Measurements from ENCODE around the gene LHFPL6. TPM values are rescaled to one million over a fixed set of nuclear protein-coding genes. Genes with fewer than 3 reads are reported as not detected.

The LHFPL6 gene
- total RNA-seq, 1 donor from 2014 or later, result 24.1 TPM

DNA sequence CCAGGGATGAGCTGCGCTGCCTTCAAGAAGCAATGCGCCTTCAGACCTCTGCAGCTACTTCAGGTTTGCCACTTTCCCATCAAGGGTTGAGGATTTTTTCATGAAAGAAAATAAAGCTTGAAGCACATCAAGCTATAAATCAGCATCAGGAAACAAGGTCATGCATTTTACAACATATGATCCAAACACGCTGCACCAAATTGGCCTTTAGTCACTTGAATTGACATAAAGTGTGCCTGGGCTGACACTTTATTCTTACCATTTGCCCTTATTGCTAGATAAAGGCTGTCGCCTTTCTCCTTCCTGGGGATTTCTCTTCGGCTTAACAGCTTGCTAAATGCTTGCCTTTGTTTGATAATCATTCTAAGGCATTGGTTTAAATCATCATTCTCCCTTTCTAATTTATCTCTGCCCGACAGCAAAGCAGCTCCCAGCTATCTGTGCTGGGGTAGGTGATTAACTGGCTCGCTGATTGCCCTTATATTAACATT, 87.7 kb downstream of the LHFPL6 start:
- DNase-seq (ENCODE audit: low read depth, low spot score), result no peak

DNA sequence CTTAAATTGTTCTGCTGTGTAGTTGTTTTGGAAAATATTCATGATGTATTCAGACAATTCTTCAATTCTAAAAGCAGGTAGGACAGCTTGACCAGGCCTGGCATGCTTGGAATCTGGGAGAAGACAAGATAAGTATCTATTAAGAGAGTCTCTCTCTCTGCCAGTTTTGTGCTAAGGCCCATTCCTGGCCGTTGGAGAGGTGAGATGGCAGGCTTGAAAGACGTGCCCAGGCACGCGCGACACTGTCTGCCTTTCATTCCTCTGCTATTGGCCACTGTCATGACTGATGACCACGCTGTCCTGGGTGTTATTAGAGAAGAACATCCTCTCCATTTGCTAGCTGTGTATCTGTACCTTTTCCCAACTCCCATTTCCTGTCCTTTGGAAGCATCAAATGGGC, 90.3 kb downstream of the LHFPL6 start:
- DNase-seq (ENCODE audit: low read depth, low spot score), result no peak

DNA sequence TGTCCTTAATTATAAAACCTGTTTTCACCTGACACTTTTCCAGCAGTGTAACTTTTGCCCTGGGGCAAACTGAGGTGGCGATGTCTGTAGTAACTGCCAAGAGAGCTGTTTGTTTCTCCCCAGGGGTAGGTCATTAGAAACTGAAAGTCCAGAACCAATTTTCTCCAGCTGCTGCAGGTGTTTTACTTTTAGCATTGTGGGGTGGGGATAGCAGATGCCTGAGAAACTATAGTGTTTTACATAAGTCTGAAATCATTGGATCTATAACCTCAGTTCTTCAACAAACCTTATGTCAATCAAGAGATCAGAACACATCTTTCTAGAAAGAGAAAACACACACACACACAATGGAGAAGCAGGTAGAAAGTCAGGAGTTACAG, 92.7 kb downstream of the LHFPL6 start:
- DNase-seq (ENCODE audit: low read depth, low spot score), result no peak

DNA sequence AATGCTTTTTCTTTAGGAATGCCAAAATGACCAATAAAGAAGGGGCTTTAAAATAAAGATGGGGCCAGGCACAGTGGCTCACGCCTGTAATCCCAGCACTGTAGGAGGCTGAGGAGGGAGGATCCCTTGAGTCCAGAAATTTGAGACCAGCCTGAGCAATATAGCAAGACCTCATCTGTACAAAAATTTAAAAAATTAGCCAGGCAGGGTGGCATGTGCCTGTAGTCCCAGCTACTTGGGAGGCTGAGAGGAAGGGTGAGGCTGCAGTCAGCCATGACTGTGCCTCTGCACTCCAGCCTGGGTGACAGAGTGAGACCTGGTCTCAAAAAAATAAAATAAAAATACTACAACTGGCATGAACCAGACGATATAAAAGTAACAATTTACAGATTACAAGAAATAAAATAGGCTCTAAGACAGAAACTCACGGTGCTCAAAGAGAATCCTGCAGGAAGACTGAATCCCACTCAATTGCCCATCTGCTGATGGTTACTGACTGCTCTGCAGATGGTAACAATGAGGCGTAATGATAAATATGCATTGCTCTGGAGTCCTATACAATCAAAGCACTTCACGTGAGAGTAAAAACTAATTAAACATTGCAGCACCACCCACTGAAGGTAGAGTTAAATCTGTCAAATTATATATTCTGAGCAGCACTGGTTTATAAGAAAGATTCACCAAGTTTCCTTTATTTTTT, 93.2 kb downstream of the LHFPL6 start:
- no peak for DNase-seq (ENCODE audit: low read depth, low spot score)

DNA sequence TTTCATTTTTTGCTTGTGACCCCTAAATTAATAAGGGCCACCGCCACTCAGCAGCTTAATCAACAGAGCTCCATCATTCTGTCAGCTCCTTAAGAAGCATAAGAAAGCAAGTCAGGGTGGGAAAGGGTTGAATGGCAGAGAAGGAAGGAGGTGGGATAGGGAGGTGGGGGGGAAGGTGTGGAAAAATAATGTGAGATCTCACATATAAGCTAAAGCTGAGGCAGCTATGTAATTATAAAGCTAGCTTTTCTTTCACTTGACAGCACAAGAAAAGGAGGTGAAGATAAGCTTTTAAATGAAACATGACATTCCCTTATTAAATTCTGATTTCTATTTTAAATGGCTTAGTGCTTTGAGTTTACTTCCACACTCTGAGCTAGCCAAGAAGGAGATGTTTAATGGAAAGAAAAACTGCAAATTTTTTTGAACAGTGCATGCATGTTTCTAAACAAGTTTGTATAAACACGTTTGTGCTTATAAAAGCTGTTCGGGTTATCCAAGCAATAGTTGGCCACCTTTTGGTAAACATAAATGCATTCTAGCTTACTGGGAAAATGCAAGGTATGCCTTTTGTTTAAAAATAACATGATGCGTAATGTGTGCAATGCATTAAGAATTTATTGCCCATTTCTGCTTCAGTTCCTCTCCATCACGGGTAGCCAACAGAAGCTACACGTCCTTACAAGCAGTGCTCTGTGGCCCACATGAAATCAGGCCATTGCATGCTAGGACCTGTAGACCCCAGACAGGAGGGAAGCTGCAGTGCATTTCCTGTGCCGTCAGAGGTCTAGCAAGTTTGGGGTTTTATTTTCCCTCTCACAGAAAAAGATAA, 96.2 kb downstream of the LHFPL6 start:
- DNase-seq (ENCODE audit: low read depth, low spot score), result no peak

DNA sequence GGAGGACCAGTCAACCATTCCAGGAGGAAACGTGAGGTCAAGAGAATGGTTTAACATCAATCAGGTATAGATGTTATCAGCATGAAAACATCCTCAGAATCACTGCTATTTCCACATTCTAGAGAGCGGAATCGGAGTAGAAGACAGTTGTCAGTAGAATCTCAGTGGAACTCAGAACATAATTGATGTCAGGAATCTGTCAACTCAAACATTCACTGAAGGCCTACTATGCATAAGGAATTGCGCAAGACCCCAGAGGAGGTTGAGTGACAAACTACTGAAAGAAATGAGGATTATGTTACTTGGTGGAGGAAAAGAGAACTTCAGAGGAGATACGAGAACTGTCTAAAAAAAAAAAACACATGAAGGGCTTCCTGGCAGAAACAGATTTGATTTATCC, 97.8 kb downstream of the LHFPL6 start:
- DNase-seq (ENCODE audit: low read depth, low spot score), result no peak

DNA sequence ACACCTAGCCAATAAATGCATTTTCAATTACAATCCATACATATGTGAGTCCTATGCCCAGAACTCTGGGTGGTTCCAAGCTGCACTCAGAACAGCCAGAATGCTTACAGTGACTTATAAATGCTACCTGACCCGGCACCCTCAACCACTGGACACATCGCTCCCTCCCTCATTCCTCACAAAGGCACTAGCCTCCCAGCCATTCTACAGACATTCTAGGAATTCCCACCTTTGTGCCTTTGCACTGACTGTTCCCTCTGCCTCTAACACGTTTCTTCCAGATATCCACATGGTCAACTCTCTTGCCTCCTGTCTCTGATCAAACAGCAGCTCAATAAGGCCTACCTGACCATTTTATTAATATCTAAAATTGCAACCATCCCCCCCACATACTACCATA, 99.9 kb downstream of the LHFPL6 start:
- DNase-seq (ENCODE audit: low read depth, low spot score), result no peak

DNA sequence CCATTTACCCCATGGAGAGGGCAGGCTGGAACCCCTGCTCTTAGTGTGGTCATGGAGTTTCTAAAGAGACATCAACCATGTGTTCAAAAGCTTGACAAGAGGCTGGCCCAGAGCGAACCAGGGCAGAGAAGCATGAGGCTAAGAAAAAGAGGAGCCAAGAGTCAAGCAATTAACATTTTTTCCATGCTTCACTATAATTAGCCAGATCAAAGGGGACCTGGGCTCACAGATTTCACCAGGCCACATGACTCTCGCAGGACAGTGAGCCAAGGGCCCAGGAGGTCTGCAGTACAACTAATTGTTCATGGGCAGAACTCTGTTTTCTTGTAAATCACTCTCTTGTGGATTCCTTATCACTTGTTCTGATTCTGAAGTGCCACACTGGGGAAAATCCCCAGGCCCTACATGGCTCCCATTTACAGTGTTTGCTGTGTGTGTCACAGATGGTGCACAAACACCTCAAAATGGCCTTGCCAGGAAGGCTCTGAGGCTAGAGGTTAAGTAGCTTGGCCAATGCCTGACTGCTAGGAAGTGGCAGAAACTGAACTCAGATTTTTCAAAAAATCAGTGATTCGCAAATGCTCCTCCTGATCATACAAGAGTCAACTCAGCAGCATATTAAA, 101.2 kb downstream of the LHFPL6 start:
- no peak for DNase-seq (ENCODE audit: low read depth, low spot score)

DNA sequence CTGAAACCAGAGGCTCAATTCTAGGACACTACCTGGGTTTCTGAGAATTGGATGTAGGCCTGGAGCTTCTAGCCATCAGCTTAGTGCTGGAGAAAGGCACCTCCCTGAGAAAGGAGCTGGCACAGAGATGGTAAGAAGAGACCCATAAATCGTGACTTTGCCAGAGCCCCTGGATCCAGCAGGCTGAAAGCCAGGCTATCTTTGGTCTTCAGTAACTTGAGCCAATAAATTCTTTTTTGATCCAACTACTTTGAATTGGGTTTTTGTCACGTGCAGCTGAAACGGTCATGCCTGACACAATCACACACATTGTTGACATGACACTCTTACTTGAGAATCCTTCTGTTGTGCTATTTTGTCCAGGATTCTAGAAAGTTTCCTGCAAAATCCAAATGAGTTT, 103.4 kb downstream of the LHFPL6 start:
- DNase-seq (ENCODE audit: low read depth, low spot score), result no peak

DNA sequence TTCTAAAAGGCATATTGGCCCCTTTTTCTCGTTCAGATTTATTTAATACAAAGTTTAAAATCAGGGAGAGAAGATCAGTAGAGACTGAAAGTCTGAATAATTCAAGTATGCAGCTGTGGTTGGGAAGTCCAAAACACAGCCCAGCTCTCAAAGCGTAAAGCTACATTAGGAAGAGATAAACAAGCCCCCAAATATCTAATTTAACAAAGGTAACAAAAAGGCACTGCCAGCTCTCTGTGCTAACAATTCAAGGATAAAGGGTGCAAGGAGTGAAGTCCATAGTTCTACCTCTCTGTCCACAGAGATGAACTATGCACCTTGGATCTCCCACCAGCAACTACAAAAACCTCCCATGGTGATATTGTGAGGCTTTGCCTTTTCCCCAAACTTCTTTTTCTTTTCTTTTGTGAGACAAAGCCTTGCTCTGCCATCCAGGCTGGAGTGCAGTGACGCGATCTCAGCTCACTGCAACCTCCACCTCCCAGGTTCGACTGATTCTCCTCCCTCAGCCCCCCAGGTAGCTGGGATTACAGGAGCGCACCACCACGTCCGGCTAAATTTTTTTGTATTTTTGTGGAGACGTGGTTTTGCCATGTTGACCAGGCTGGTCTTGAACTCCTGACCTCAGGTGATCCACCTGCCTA, 104.4 kb downstream of the LHFPL6 start:
- no peak for DNase-seq (ENCODE audit: low read depth, low spot score)

DNA sequence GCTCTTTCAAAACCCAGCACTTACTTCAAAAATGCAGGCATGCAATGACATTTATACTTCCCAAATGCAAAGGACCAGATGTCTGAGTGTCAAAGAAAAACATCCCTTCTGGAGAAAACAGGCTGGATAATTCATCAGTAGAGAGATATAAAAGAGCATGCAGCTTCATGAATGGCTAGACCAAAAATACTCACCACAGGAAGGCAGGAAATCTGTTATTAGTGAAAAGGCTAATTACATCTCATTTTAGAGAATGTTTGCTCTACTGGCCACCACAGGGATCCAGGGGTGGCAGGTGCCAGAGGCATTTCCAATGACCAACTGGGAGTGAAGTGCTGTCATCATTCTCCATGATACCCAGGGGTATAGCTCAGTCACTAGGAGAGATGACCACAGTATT, 106.5 kb downstream of the LHFPL6 start:
- no peak for DNase-seq (ENCODE audit: low read depth, low spot score)

DNA sequence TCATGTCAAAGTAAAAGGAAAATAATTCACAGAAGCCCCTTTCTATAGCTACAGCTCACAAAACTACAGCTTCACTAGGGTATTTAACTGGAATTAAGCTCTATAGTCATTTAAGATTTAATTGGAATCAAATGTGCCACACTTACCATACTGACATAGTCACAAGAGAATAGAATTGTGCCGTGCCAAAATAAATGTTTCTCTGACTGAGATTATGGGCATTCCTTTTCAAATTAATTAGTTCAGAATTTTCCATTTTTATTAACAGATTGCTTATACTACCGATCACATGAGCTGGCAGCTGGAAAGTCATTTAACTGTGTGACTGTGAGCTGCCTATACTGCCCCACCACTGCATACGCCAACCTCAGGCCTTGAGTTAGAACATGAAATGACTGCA, 108.4 kb downstream of the LHFPL6 start:
- DNase-seq (ENCODE audit: low read depth, low spot score), result no peak

DNA sequence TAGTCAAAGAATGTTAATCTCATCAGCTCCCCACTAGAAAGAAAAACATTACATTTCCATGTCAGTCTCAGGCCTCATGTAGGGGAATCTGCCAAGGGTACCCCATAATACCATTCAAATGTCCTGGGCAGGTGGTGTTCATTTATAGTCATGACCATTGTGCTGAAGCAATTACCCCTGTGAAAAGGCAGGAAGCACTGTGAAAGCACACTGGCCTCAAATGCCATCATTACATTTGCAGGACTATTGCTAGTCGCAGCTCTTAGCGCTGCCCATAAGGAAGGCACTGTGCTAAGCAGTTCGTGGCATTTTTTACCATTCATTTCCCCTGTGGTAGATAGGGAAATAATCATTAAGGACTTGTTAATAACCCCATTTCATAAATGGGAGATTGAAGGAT, 109.0 kb downstream of the LHFPL6 start:
- DNase-seq (ENCODE audit: low read depth, low spot score), result no peak

DNA sequence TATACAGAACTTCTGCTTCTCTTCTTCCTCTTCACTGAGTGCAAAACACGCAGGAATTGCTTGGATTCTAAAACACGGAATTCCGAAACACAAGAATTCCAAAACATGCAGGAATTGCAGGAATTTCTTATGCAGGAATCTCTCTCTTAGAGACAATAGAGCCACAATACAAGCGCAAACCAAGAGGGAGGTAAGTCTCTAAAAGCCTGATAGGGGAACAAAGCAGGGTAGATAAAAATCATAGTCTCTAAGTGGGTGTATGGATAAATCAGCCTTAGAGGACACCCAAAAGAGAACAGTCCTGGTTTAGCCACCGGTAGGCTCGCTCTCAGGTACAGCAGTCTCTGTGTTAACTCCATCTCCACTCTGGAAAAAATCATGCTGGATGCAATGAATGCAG, 112.9 kb downstream of the LHFPL6 start:
- DNase-seq (ENCODE audit: low read depth, low spot score), result no peak

DNA sequence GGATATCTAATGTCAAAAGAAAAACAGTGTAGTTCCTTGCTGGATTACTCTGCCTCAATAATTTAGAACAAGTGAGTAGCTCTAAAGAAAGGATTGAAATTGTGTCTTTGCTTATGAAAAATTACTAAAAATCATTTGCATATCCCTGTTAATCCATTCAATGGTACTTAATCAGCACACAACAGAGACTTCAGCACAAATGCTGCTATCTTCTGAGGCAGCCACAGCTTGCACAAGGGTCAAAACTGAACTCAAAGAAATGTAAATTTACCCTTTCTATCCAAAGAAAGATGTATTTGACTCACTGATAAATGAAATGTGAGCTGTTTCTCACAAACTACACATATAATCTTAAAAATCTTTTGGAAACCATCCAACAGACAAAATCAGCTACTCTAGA, 116.2 kb downstream of the LHFPL6 start:
- DNase-seq (ENCODE audit: low read depth, low spot score), result no peak

DNA sequence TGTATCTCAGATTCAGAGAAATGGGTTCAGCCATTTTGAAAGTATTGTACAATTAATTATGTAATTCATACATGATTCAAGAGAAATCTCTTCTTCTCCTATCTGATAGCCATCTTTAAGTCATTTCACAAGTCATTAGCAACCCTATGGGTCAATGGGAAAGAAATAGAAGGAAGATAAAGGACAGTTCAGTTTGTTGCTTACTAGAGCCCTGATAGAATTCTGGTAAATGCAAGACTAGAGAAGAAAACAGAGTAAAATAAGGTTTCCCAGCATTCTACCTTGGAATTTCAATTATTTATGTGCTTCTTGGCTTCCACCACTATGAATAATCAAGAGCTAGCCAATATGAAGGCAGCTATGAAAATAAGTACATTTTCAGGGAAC, 117.7 kb downstream of the LHFPL6 start:
- no peak for DNase-seq (ENCODE audit: low read depth, low spot score)

DNA sequence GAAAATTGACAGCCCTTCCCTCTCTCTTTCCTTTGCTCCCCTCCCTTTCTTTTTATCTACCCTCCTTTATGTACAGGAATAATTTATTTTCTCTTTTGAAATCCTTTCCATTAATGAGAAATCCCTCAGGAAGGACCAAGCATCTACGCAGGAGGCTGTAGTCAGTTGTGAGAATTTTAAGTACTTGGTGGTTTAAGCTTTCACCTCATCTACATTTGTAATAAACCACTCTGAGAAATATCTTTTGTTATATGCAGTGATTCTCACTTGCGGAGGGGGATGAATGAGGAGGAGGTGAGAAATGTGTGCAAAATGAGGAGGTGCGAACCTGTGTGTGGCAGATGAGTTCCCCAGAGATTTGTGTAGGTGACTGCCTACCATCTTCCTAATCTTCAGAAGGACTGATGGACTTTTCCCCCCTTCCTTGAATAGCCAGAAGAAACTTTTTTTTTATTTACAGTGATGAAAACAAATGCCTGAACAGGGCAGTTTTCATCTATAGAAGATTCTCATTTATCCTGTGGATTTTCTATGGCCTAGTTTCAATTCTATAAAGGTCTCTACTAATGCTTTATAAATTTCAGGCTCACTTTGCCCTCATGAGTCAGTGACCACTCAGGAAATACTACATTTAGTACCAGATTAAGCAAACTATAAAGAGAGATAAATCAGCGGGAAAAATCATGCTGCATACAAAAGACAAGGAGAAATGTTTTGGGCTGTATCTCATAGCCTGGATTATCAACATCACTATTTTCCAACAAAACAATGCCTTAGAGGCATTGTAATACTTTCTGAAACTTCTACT, 118.3 kb downstream of the LHFPL6 start:
- no peak for DNase-seq (ENCODE audit: low read depth, low spot score)

DNA sequence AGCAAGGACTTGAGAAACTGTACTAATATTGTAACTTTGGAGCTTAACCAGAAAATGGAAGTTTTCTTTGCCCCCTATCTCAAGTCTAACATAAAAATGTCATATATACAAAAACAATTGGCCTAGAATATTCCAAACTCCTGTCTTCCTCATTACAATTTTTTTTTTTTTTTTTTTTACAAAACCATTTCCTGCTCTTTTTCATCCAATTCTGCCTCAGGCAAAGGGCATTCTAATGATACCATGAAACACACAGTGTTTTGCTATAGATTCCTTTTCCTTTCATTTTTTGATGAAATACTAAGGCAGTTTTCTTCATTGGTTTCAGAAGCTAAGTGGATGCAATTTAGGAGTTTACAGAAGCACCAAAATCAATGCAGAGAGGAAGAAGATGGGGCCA, 119.7 kb downstream of the LHFPL6 start:
- no peak for DNase-seq (ENCODE audit: low read depth, low spot score)

DNA sequence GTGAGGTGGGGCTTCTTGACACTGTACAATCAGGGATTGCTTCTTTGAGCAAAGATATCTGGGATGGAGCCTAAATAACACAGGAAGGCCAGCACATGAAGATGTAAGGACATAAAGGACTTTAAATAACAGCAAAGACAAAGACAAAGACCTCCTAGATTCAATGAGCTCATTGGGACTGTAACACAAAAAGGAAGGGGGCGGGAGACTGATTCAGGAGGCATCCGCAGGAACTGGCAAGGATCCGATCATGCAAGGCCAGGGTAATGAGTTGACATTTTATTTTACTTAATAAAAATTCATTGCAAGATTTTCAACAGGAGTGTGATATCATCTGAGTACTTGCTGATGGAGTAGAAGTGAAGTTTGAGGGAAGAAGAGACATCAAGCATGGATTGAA, 121.5 kb downstream of the LHFPL6 start:
- no peak for DNase-seq (ENCODE audit: low read depth, low spot score)

DNA sequence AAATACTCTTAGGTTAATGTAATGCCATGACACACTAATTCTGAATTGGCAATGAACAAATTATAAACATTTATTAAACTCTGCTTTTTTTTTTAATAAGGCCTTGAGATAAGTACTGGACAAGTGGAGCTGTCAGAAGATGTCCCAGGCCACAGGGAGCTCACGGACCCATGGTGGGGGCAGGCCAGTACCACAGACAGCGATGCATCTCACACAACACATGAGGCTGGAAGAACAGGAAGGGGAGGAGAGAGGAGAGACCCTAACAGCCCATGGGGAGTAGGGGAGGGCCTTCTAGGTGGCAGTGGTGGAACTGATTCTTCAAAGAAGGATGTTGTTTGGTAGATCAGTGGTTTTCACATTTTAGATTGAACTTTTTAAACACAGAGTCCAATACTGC, 128.4 kb downstream of the LHFPL6 start:
- DNase-seq (ENCODE audit: low read depth, low spot score), result no peak

DNA sequence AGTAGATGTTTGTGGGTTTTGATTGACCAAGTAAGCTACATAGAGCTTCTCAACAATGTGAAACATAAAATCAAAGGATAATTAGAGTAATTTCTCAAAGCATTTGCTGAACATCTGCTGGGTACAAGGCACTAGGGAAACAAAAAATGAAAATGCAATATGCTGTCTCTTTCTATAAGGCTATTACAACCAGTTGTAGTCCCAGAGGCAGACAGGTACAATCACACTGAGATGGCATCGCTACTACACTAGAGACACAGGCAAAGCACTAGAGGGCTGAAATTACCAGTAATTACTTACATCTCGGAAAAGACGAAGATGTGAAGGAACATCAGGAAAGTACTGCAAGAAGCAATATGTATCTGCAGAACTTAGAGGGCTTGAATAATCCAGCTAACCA, 133.3 kb downstream of the LHFPL6 start:
- DNase-seq (ENCODE audit: low read depth, low spot score), result no peak
